Measurements from ENCODE around the gene ST6GALNAC5. TPM values are rescaled to one million over a fixed set of nuclear protein-coding genes. Genes with fewer than 3 reads are reported as not detected.

ST6GALNAC5 gene
- total RNA-seq, 1 donor from 2014 or later, result 0.87 TPM

GRCh38 chr1:77037038-77037437, 169.8 kb downstream of the ST6GALNAC5 start:
- Mint-ChIP-seq H3K4me1 (ENCODE audit: unreplicated experiment) (no peaks in the 10 kb centered on the region), H3K36me3 (ENCODE audit: low read depth, unreplicated experiment) (no peaks in the 10 kb centered on the region), H3K27me3 (ENCODE audit: unreplicated experiment) (peaks cover 3% of the 10 kb centered on the region), H3K4me3 (ENCODE audit: unreplicated experiment) (no peak overlapping the region), H3K27ac (ENCODE audit: unreplicated experiment) (no peak overlapping the region), H3K9me3 (ENCODE audit: unreplicated experiment) (no peaks in the 10 kb centered on the region)
- no peak for DNase-seq (ENCODE audit: low spot score)
- no peak for TF ChIP-seq CTCF (IDR thresholded peaks at IDR 0.05; ENCODE audit: unreplicated experiment)

GRCh38 chr1:77038000-77038399, 170.7 kb downstream of the ST6GALNAC5 start:
- H3K27ac Mint-ChIP-seq (ENCODE audit: unreplicated experiment), result no peak overlapping the region
- no peak for TF ChIP-seq CTCF (IDR thresholded peaks at IDR 0.05; ENCODE audit: unreplicated experiment)

GRCh38 chr1:77039111-77039510, 171.8 kb downstream of the ST6GALNAC5 start:
- no peak for DNase-seq (ENCODE audit: low spot score)
- Mint-ChIP-seq H3K9me3 (ENCODE audit: unreplicated experiment) (no peaks in the 10 kb centered on the region), H3K27me3 (ENCODE audit: unreplicated experiment) (peaks cover 3% of the 10 kb centered on the region), H3K36me3 (ENCODE audit: low read depth, unreplicated experiment) (no peaks in the 10 kb centered on the region), H3K27ac (ENCODE audit: unreplicated experiment) (no peak overlapping the region), H3K4me1 (ENCODE audit: unreplicated experiment) (no peaks in the 10 kb centered on the region), H3K4me3 (ENCODE audit: unreplicated experiment) (no peak overlapping the region)
- TF ChIP-seq CTCF (IDR thresholded peaks at IDR 0.05; ENCODE audit: unreplicated experiment), result no peak

More at GRCh38 chr1:77038000-77038399, 170.7 kb downstream of the ST6GALNAC5 start:
- no peaks in the 10 kb centered on the region for H3K9me3 Mint-ChIP-seq (ENCODE audit: unreplicated experiment)
- no peak for DNase-seq (ENCODE audit: low spot score)
- H3K4me3 Mint-ChIP-seq (ENCODE audit: unreplicated experiment), result no peak overlapping the region
- no peaks in the 10 kb centered on the region for H3K4me1 Mint-ChIP-seq (ENCODE audit: unreplicated experiment)
- no peaks in the 10 kb centered on the region for H3K36me3 Mint-ChIP-seq (ENCODE audit: low read depth, unreplicated experiment)
- H3K27me3 Mint-ChIP-seq (ENCODE audit: unreplicated experiment), result peaks cover 3% of the 10 kb centered on the region

- TF ChIP-seq CTCF (IDR thresholded peaks at IDR 0.05; ENCODE audit: unreplicated experiment), result no peak
- no peaks in the 10 kb centered on the region for H3K36me3 Mint-ChIP-seq (ENCODE audit: low read depth, unreplicated experiment)
- H3K9me3 Mint-ChIP-seq (ENCODE audit: unreplicated experiment), result no peaks in the 10 kb centered on the region
- peaks cover 3% of the 10 kb centered on the region for H3K27me3 Mint-ChIP-seq (ENCODE audit: unreplicated experiment)
- DNase-seq (ENCODE audit: low spot score), result no peak
- H3K27ac Mint-ChIP-seq (ENCODE audit: unreplicated experiment), result no peak overlapping the region
- no peaks in the 10 kb centered on the region for H3K4me1 Mint-ChIP-seq (ENCODE audit: unreplicated experiment)
- H3K4me3 Mint-ChIP-seq (ENCODE audit: unreplicated experiment), result no peak overlapping the region
These were observed 172.5 kb downstream of the ST6GALNAC5 start for GRCh38 chr1:77039739-77040138.

GRCh38 chr1:77040826-77041225, 173.5 kb downstream of the ST6GALNAC5 start:
- Mint-ChIP-seq H3K4me1 (ENCODE audit: unreplicated experiment) (no peaks in the 10 kb centered on the region), H3K27ac (ENCODE audit: unreplicated experiment) (no peak overlapping the region)
- TF ChIP-seq CTCF (IDR thresholded peaks at IDR 0.05; ENCODE audit: unreplicated experiment), result no peak

More at GRCh38 chr1:77040826-77041225, 173.5 kb downstream of the ST6GALNAC5 start:
- H3K9me3 Mint-ChIP-seq (ENCODE audit: unreplicated experiment), result no peaks in the 10 kb centered on the region
- DNase-seq (ENCODE audit: low spot score), result no peak
- no peaks in the 10 kb centered on the region for H3K36me3 Mint-ChIP-seq (ENCODE audit: low read depth, unreplicated experiment)
- peaks cover 3% of the 10 kb centered on the region for H3K27me3 Mint-ChIP-seq (ENCODE audit: unreplicated experiment)
- H3K4me3 Mint-ChIP-seq (ENCODE audit: unreplicated experiment), result no peak overlapping the region

Measured in endothelial cell (in vitro differentiated cells).